GM12878 (cell line): ENCODE data around the gene TMBIM6.
A peak's percentile ranks its signal among the peaks of the same experiment; 100 is the strongest.

Experiments used
- BACH1 ChIP-seq: fragments of 450-650 bp; IDR thresholded peaks from 2 replicates; pipeline ENCODE4 v1.6.1; 2017; ENCODE audit warnings: mild to moderate bottlenecking, borderline replicate concordance
- MAX ChIP-seq: IDR thresholded peaks from 2 replicates; pipeline ENCODE4 v1.6.1; 2012; ENCODE audit warnings: low read depth, low read length, improper control_type of control experiment
- MYC ChIP-seq: IDR thresholded peaks from 2 replicates; pipeline ENCODE4 v1.6.1; 2011; ENCODE audit warnings: mild to moderate bottlenecking, low read length, moderate library complexity, inconsistent platforms; ENCODE audit not compliant: insufficient read depth, insufficient replicate concordance, insufficient read length, severe bottlenecking
- SRF ChIP-seq, 2 experiments: IDR thresholded peaks; 2 replicates each; pipeline ENCODE4 v1.6.1; 2011; ENCODE audit warnings: low read depth in 2 of 2, low read length in 2 of 2, mild to moderate bottlenecking in 1 of 2, moderate library complexity in 1 of 2
- SUZ12 ChIP-seq: fragments of 200-600 bp; sonication (generic); IDR thresholded peaks from one replicate; pipeline ENCODE4 v1.6.1; 2018; ENCODE audit warnings: antibody characterized with exemption, mild to moderate bottlenecking; ENCODE audit not compliant: unreplicated experiment
- TCF12 ChIP-seq: IDR thresholded peaks from 2 replicates; pipeline ENCODE4 v1.6.1; 2011; ENCODE audit warnings: low read depth, mild to moderate bottlenecking, low read length
- TCF7 ChIP-seq: IDR thresholded peaks from 2 replicates; pipeline ENCODE4 v1.6.1; 2014; ENCODE audit warnings: antibody characterized with exemption, borderline replicate concordance
- ZNF384 ChIP-seq: IDR thresholded peaks from 2 replicates; pipeline ENCODE4 v1.6.1; 2012; ENCODE audit warnings: low read depth, mild to moderate bottlenecking, low read length, improper control_type of control experiment, borderline replicate concordance
- TF ChIP-seq, protein P1 (sequence below), 3 experiments: IDR thresholded peaks in 2 of 3; conservative IDR thresholded peaks in 1 of 3; 2 replicates each; pipeline ENCODE4 v1.5.1; 2011; ENCODE audit warnings: low read depth in 3 of 3, low read length in 3 of 3, mild to moderate bottlenecking in 3 of 3, control low read depth in 2 of 3, moderate library complexity in 2 of 3, inconsistent platforms in 1 of 3, mixed read lengths in 1 of 3; ENCODE audit not compliant: control insufficient read depth in 2 of 3, insufficient read depth in 1 of 3; ENCODE audit errors: extremely low read depth in 1 of 3

GRCh38 chr12:49776413-49776812 lies 35.1 kb downstream of the TMBIM6 start:
- TF ChIP-seq MYC = no peak
- TF ChIP-seq SUZ12 = no peak
- TF ChIP-seq, protein P1, sequence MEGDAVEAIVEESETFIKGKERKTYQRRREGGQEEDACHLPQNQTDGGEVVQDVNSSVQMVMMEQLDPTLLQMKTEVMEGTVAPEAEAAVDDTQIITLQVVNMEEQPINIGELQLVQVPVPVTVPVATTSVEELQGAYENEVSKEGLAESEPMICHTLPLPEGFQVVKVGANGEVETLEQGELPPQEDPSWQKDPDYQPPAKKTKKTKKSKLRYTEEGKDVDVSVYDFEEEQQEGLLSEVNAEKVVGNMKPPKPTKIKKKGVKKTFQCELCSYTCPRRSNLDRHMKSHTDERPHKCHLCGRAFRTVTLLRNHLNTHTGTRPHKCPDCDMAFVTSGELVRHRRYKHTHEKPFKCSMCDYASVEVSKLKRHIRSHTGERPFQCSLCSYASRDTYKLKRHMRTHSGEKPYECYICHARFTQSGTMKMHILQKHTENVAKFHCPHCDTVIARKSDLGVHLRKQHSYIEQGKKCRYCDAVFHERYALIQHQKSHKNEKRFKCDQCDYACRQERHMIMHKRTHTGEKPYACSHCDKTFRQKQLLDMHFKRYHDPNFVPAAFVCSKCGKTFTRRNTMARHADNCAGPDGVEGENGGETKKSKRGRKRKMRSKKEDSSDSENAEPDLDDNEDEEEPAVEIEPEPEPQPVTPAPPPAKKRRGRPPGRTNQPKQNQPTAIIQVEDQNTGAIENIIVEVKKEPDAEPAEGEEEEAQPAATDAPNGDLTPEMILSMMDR (IDR thresholded peaks at IDR 0.05 in 2 of 3, conservative IDR thresholded peaks at IDR 0.05 in 1 of 3; ENCODE audit: control insufficient read depth in 2 of 3, extremely low read depth in 1 of 3, insufficient read depth in 1 of 3, low read depth in 3 of 3, low read length in 3 of 3) = peak; percentile 79 to 80 (median 79)
- no peak; the same call in 1 of the 2 replicates for TF ChIP-seq MAX
- TF ChIP-seq TCF12 = no peak
- TF ChIP-seq SRF (IDR thresholded peaks at IDR 0.05; ENCODE audit: low read depth in 2 of 2, low read length in 2 of 2) = no peak
- TF ChIP-seq TCF7 = no peak
- no peak for TF ChIP-seq ZNF384
- no peak for TF ChIP-seq BACH1
